GM18873 (cell line): ENCODE measurements around the gene RAPGEF6.
"Not testable (repeated sequence)": the region's sequence is repeated elsewhere in the genome, so short reads cannot be mapped to it uniquely, and the experiment has no call there.

Source experiments
- ATAC-seq: cut with Tn5 transposase; IDR thresholded peaks from one replicate; pipeline ENCODE4 v1.9.1; 2021; ENCODE audit warnings: mild to moderate bottlenecking, moderate library complexity, moderate number of reproducible peaks; ENCODE audit not compliant: unreplicated experiment, low FRiP score

The RAPGEF6 gene

GRCh38 chr5:131460133-131460532 lies 174.9 kb downstream of the RAPGEF6 start:
- ATAC-seq = no peak

DNA sequence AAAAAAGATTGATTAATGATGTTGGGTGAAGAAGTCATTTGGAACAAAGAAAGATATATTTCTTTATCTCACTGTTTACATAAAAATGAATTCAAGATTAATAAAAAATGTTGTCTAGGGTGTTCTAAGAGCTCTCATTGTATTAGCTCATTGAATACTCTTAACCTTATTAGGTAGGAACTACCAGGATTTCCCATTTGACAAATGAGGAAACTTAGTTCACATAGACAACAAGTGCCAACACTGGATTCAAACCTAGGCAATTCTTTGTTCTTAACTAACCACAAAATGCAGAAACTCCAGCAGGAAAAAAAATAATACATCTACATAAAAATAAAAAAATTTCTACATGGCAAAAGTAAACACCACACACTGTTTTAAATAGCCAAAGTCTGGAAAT lies 175.8 kb downstream of the RAPGEF6 start:
- no peak for ATAC-seq

- ATAC-seq = no peak
Observed at GRCh38 chr5:131457193-131457592, 177.8 kb downstream of the RAPGEF6 start.

- ATAC-seq = no peak
Observed at GRCh38 chr5:131450941-131451340, 184.1 kb downstream of the RAPGEF6 start.

- no peak for ATAC-seq
Observed at GRCh38 chr5:131441184-131441583, 193.8 kb downstream of the RAPGEF6 start.

DNA sequence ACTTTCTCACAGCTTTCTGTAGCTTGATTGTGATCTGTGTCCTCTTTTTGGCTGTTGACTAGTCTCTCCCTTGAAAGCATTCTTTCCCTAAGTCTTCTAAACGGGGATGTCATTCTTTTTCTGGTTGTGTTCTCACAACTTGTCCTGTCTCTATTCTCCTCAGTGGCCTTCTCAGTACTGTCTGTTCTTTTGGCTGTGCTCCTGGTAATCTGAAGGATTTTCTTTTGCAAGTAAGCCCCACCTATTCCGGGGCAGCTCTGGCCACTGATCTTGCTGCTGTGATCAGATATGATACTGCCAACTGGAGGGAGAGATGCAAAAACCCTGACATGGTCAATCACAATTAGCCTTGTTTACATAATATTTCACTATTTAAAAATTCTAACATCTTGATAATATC lies 198.9 kb downstream of the RAPGEF6 start:
- ATAC-seq = no peak

GRCh38 chr5:131433109-131433508 lies 201.9 kb downstream of the RAPGEF6 start:
- no peak for ATAC-seq

DNA sequence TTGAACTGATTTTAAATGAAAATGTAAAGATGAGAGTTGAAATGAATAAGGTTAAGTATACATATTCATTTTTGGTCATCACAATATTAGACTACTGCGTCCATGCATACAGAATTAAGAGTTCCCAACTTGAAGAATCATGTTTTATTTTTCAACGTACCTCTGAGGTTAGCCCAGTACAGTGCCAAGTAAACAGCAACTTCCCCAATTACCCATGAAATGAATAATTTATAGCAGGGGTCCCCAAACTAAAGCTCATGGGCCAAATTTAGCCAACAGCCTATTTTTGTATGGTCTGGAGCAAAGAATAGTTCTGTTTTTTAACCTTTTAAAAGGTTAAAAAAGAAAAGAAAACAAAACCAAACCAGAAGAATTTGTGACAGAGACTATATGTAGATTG lies 203.2 kb downstream of the RAPGEF6 start:
- no peak for ATAC-seq

GRCh38 chr5:131430794-131431193 lies 204.2 kb downstream of the RAPGEF6 start:
- ATAC-seq = no peak

DNA sequence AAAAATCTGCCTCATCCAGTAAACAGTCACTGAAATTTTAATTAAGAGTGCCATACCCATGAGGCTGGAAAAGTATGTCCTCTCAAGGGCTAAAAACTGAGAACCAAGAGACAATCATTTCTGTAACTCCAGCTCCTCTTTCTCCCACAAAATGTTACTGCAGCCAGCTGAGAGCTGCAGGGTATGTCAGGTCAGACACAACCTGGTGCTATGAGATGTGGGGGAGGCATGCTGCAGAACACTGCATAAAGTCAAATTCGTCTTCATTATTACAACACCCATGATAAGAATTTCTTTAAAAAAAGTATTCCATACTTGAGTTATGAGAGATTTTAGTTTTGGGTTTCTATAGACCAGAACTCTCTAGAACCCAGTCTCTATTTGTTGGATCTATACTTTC lies 209.0 kb downstream of the RAPGEF6 start:
- no peak for ATAC-seq

- ATAC-seq = no peak
Observed at GRCh38 chr5:131423056-131423455, 212.0 kb downstream of the RAPGEF6 start.

DNA sequence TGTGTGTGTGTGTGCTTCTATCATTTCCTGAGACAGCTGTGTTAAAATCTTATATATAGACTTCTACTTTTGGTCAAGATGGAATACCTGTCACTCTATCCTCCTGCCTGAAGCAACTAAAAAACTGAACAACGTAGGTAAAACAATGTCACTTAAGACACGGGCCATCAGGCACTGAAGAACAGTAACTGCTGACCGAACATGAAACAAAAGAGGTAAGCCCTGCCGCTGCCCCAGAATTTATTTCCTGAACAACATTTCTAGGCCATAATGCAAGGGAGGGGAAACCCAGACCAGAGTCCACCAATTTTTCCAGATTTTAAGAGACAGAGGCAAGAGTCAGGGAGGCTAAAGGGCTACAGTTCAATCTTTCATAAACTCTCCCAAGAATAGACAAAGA lies 215.2 kb downstream of the RAPGEF6 start:
- no peak for ATAC-seq

GRCh38 chr5:131418846-131419245 lies 216.2 kb downstream of the RAPGEF6 start:
- no peak for ATAC-seq

GRCh38 chr5:131417240-131417869 lies 217.7 kb downstream of the RAPGEF6 start:
- ATAC-seq = peak; percentile 19

- peak; percentile 68 for ATAC-seq
Observed at GRCh38 chr5:131416729-131417128, 218.3 kb downstream of the RAPGEF6 start.

DNA sequence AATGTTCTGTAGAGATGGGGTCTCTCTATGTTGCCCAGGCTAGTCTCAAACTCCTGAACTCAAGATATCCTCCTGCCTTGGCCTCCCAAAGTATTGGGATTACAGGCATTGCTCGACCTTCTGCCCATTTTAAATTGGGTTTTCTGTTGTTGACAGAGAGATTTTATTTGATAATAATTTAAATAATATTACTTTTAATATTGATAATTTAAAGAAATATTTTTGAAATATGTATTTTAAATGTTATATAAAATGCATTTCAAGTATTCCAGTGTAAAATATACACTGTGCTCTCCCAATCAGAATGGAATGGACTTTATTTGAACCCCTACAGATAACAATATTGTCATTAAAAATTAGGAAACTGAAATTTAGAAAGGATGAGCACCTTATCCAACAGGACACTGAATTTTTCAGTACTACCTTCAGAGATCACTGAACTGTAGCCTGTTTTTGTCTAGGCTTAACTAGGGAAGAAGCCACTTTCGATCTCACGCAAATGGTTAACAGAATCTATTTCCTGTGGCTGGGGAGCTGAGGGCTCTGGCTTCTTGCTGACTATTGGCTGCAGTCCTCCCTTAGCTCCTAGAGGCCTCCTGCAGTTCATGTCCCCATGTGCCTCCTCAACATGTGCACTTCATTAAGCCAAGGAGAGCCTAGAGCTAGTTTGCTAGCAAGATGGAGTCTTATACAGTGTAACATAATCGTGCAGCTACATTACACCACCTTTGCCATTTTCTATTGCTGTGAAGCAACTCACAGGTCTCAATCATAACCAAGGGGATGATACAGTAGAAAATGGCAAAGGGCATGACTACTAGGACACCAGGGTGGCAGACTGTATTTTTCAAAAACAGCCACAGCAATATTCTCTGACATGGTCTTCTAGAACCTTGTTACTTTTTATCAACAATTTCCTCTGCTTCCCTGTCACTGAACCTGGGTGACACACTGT lies 221.1 kb downstream of the RAPGEF6 start:
- ATAC-seq = peak; percentile 83

- ATAC-seq = no peak
Observed at GRCh38 chr5:131406975-131407638, 227.9 kb downstream of the RAPGEF6 start.

DNA sequence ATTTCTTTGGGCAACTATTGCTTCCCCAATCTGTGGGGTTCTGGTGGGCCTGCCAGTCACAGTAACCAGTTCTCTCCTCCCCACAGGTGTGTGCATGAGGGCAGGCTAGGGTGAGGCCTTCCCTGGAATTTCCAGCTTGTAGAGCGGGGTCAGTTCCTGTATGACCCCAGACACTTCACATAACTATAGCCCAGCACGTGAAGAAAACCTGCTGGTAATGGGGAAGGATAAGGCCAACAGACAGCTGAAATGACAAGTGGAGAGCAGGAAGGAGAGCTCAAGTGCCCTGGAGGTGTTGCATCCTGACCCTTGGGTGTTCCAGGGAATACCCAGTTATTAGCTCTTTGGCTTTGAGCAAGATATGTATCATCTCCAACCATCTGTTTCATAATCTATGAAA lies 229.0 kb downstream of the RAPGEF6 start:
- ATAC-seq = no peak

GRCh38 chr5:131405674-131406073 lies 229.4 kb downstream of the RAPGEF6 start:
- ATAC-seq = no peak

GRCh38 chr5:131400585-131400984 lies 234.4 kb downstream of the RAPGEF6 start:
- no peak for ATAC-seq

GRCh38 chr5:131399007-131399406 lies 236.0 kb downstream of the RAPGEF6 start:
- not testable (repeated sequence) for ATAC-seq
